Parathyroid adenoma (tissue), 2 donors: Measurements from ENCODE around the gene SERPIND1.
"Not testable (repeated sequence)": the region's sequence is repeated elsewhere in the genome, so short reads cannot be mapped to it uniquely, and the experiment has no call there.

Experiments used
- H2AFZ ChIP-seq: fragments of 300-600 bp; sonication (generic); one replicate; pipeline ENCODE4 v1.7.0; 2017; ENCODE audit warnings: antibody characterized with exemption, mild to moderate bottlenecking
- H3K27ac ChIP-seq: fragments of 300-600 bp; sonication (generic); one replicate; pipeline ENCODE4 v1.7.0; 2017
- H3K27me3 ChIP-seq: fragments of 300-600 bp; sonication (generic); one replicate; pipeline ENCODE4 v1.7.0; 2017; ENCODE audit warnings: low read length; ENCODE audit not compliant: control insufficient read depth, insufficient read depth
- H3K36me3 ChIP-seq: fragments of 300-600 bp; sonication (generic); one replicate; pipeline ENCODE4 v1.7.0; 2017; ENCODE audit warnings: low read length; ENCODE audit not compliant: control insufficient read depth, insufficient read depth
- H3K4me1 ChIP-seq: fragments of 300-600 bp; sonication (generic); one replicate; pipeline ENCODE4 v1.7.0; 2017; ENCODE audit warnings: control low read depth
- H3K4me2 ChIP-seq: fragments of 300-600 bp; sonication (generic); one replicate; pipeline ENCODE4 v1.7.0; 2017; ENCODE audit warnings: low read length
- H3K4me3 ChIP-seq: fragments of 300-600 bp; sonication (generic); one replicate; pipeline ENCODE4 v1.7.0; 2017; ENCODE audit warnings: low read depth, low read length
- H3K79me2 ChIP-seq: fragments of 300-600 bp; sonication (generic); one replicate; pipeline ENCODE4 v1.7.0; 2017; ENCODE audit warnings: control low read depth
- H3K9ac ChIP-seq: fragments of 300-600 bp; sonication (generic); one replicate; pipeline ENCODE4 v1.7.0; 2017; ENCODE audit warnings: mild to moderate bottlenecking
- H3K9me3 ChIP-seq: fragments of 300-600 bp; sonication (generic); one replicate; pipeline ENCODE4 v1.7.0; 2017; ENCODE audit warnings: low read length; ENCODE audit not compliant: control insufficient read depth
- TF ChIP-seq, protein P1 (sequence below): fragments of 300-600 bp; sonication (generic); IDR thresholded peaks from one replicate; pipeline ENCODE4 v1.7.0; 2017; ENCODE audit warnings: antibody characterized with exemption, mild to moderate bottlenecking
- donor health status: primary hyperparathyroidism.

The SERPIND1 gene

DNA sequence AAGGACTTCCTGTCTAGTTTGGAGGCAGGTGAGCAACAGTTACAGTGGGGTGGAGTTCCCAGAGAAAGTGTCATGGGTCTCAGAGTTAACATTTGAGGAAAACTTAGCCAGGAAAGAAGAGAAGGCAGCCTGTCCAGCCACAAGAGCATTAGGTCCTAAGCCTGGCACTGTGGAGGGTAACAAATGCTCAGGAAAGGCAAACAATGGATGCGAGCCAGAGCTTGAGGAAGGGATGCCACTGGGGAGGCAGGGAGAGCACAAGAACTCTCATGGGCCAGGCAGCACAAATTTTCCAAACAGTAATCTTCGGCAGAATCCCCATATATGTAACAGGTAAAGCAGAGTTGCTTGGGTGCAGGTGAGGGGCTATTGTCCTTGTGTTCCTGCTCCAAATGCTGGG lies 8.0 kb upstream of the SERPIND1 start:
- no peak overlapping the region for H3K4me3 ChIP-seq
- no peak overlapping the region for H3K27ac ChIP-seq
- no peaks in the 10 kb centered on the region for H3K36me3 ChIP-seq
- H3K4me2 ChIP-seq = no peak overlapping the region
- H3K27me3 ChIP-seq = no peaks in the 10 kb centered on the region
- H3K9ac ChIP-seq = no peak overlapping the region
- TF ChIP-seq, protein P1, sequence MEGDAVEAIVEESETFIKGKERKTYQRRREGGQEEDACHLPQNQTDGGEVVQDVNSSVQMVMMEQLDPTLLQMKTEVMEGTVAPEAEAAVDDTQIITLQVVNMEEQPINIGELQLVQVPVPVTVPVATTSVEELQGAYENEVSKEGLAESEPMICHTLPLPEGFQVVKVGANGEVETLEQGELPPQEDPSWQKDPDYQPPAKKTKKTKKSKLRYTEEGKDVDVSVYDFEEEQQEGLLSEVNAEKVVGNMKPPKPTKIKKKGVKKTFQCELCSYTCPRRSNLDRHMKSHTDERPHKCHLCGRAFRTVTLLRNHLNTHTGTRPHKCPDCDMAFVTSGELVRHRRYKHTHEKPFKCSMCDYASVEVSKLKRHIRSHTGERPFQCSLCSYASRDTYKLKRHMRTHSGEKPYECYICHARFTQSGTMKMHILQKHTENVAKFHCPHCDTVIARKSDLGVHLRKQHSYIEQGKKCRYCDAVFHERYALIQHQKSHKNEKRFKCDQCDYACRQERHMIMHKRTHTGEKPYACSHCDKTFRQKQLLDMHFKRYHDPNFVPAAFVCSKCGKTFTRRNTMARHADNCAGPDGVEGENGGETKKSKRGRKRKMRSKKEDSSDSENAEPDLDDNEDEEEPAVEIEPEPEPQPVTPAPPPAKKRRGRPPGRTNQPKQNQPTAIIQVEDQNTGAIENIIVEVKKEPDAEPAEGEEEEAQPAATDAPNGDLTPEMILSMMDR = no peak
- no peaks in the 10 kb centered on the region for H3K79me2 ChIP-seq
- no peak overlapping the region for H2AFZ ChIP-seq
- H3K9me3 ChIP-seq = no peaks in the 10 kb centered on the region
- H3K4me1 ChIP-seq = no peaks in the 10 kb centered on the region

DNA sequence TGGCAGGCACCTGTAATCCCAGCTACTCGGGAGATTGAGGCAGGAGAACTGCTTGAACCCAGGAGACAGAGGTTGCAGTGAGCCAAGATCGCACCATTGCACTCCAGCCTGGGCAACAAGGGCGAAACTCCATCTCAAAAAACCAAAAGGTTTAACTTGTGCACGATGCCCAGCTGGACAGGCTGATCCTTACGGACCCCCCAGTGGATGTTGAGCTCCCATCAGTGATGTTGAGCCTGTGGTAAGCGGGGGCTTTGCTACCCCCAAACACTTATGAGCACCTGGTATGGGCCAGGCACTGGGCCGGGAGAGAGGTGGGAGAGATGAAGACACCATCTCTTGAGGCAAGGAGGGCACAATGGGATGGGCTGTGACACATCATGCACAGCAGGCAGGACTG lies 7.4 kb upstream of the SERPIND1 start:
- TF ChIP-seq, protein P1 = no peak
- Histone ChIP-seq H3K79me2 (no peaks in the 10 kb centered on the region), H3K27me3 (no peaks in the 10 kb centered on the region), H3K9me3 (no peaks in the 10 kb centered on the region), H3K9ac (no peak overlapping the region), H3K4me1 (no peaks in the 10 kb centered on the region), H3K4me2 (no peak overlapping the region), H3K27ac (no peak overlapping the region), H3K4me3 (no peak overlapping the region), H3K36me3 (no peaks in the 10 kb centered on the region), H2AFZ (no peak overlapping the region)

- not testable (repeated sequence) for H3K4me3 ChIP-seq, H3K27me3 ChIP-seq, H3K79me2 ChIP-seq, H3K36me3 ChIP-seq, H3K4me2 ChIP-seq, H3K27ac ChIP-seq, H3K9ac ChIP-seq, H3K4me1 ChIP-seq, H3K9me3 ChIP-seq, H2AFZ ChIP-seq
Measured at GRCh38 chr22:20769496-20769826, 4.5 kb upstream of the SERPIND1 start.

DNA sequence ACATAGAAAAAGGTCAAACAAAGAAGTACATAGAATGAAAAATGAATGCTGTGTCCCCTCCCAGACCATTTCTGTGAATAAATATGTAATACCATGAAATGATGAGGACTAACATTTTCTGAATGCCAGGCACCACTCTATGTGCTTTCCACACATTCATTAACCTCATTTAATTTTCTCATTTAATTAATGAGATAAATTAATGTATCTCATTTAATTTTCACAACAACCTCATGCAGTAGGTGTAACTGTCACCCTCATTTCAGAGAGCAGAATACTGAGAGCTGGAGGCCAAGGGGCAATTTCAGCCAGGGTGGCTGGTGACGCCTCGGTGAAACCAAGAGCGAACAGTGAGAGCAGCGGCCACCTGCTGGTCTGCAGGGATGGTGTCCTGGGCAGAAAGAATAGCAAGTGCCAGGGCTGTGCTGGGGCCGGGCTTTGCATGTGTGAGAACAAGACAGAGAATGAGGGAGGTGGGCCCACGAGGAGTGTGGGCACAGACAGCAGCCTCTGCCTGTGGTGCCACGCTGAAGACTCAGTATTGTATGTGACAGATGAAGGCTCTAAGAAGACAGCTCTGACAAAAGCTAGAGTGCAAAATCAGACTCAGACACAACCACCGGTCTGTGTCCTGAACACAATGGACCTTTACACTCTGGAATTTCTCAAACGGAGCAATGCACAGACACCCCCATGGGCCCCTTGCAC lies 1.8 kb upstream of the SERPIND1 start:
- no peak overlapping the region for H2AFZ ChIP-seq
- no peaks in the 10 kb centered on the region for H3K4me1 ChIP-seq
- no peak overlapping the region for H3K9ac ChIP-seq
- no peak overlapping the region for H3K4me2 ChIP-seq
- no peaks in the 10 kb centered on the region for H3K79me2 ChIP-seq
- H3K9me3 ChIP-seq = no peaks in the 10 kb centered on the region
- no peaks in the 10 kb centered on the region for H3K36me3 ChIP-seq
- no peak overlapping the region for H3K27ac ChIP-seq
- TF ChIP-seq, protein P1 = no peak
- H3K27me3 ChIP-seq = no peaks in the 10 kb centered on the region
- H3K4me3 ChIP-seq = no peak overlapping the region

GRCh38 chr22:20774882-20775281 lies 969 bp downstream of the SERPIND1 start:
- no peak overlapping the region for H3K4me2 ChIP-seq
- no peaks in the 10 kb centered on the region for H3K36me3 ChIP-seq
- no peaks in the 10 kb centered on the region for H3K9me3 ChIP-seq
- TF ChIP-seq, protein P1 = no peak
- no peaks in the 10 kb centered on the region for H3K4me1 ChIP-seq
- no peak overlapping the region for H2AFZ ChIP-seq
- H3K79me2 ChIP-seq = no peaks in the 10 kb centered on the region
- H3K4me3 ChIP-seq = no peak overlapping the region
- no peak overlapping the region for H3K9ac ChIP-seq
- no peaks in the 10 kb centered on the region for H3K27me3 ChIP-seq
- no peak overlapping the region for H3K27ac ChIP-seq
